CD14-positive monocyte (primary cell): Measurements from ENCODE around the gene PWWP2A. TPM values are rescaled to one million over a fixed set of nuclear protein-coding genes. Genes with fewer than 3 reads are reported as not detected.

Source experiments
- DNase-seq, 3 donors: peaks; one replicate each; pipeline ENCODE4 v3.0.0-alpha.2; 2011 to 2022
- H2AFZ ChIP-seq: 2 replicates; pipeline ENCODE4 v1.6.0; 2012; ENCODE audit warnings: mild to moderate bottlenecking, low read depth, low read length, inconsistent platforms; ENCODE audit not compliant: insufficient read depth, poor library complexity, severe bottlenecking
- H3K27ac ChIP-seq, 2 donors: 1 replicate in 1 of 2; 2 replicates in 1 of 2; pipeline ENCODE4 v1.5.1; 2012 to 2013; ENCODE audit warnings: low read length in 2 of 2, control low read depth in 1 of 2, inconsistent platforms in 1 of 2, low read depth in 1 of 2, mild to moderate bottlenecking in 1 of 2
- H3K27me3 ChIP-seq, 2 donors: one replicate each; pipeline versions ENCODE4 v1.6.0 to v1.6.1; 2011 to 2013; ENCODE audit warnings: low read length in 2 of 2; ENCODE audit not compliant: control insufficient read depth in 2 of 2, insufficient read depth in 2 of 2
- H3K36me3 ChIP-seq, 2 donors: replicated peaks in 1 of 2; 1 replicate in 1 of 2; 2 replicates in 1 of 2; pipeline versions ENCODE4 v1.5.1 to v1.6.1; 2012 to 2013; ENCODE audit warnings: low read length in 2 of 2, control low read depth in 1 of 2, inconsistent platforms in 1 of 2, mild to moderate bottlenecking in 1 of 2; ENCODE audit not compliant: insufficient read depth in 2 of 2, control insufficient read depth in 1 of 2
- H3K4me1 ChIP-seq, 2 donors: 1 replicate in 1 of 2; 2 replicates in 1 of 2; pipeline versions ENCODE4 v1.5.1 to v1.6.1; 2012 to 2013; ENCODE audit warnings: low read length in 2 of 2, control low read depth in 1 of 2, inconsistent platforms in 1 of 2, mild to moderate bottlenecking in 1 of 2, moderate library complexity in 1 of 2; ENCODE audit not compliant: insufficient read depth in 2 of 2, control insufficient read depth in 1 of 2
- H3K4me2 ChIP-seq: replicated peaks from 2 replicates; pipeline ENCODE3; 2012; ENCODE audit warnings: low read length, moderate library complexity, mild to moderate bottlenecking; ENCODE audit not compliant: poor library complexity, severe bottlenecking; ENCODE audit errors: extremely low read depth
- H3K4me3 ChIP-seq, 3 experiments: fragments of 200-600 bp in 1 of 3; sonication (generic) in 1 of 3; replicated peaks in 1 of 3; 1 replicate in 2 of 3; 2 replicates in 1 of 3; pipeline ENCODE4 v1.5.1; 2011 to 2013; ENCODE audit warnings: low read length in 3 of 3, mild to moderate bottlenecking in 3 of 3, control low read depth in 2 of 3, low read depth in 2 of 3, inconsistent platforms in 1 of 3, moderate library complexity in 1 of 3
- H3K79me2 ChIP-seq: 2 replicates; pipeline ENCODE4 v1.6.0; 2012; ENCODE audit warnings: mild to moderate bottlenecking, control low read depth, inconsistent platforms, low read length, moderate library complexity; ENCODE audit not compliant: insufficient read depth
- H3K9ac ChIP-seq: 2 replicates; pipeline ENCODE4 v1.6.0; 2017; ENCODE audit warnings: low read length, mild to moderate bottlenecking; ENCODE audit not compliant: insufficient read depth, poor library complexity, severe bottlenecking
- H3K9me3 ChIP-seq, 2 donors: replicated peaks in 1 of 2; 1 replicate in 1 of 2; 2 replicates in 1 of 2; pipeline versions ENCODE4 v1.5.1 to v1.6.1; 2012 to 2013; ENCODE audit warnings: low read length in 2 of 2, control low read depth in 1 of 2; ENCODE audit not compliant: control insufficient read depth in 1 of 2, insufficient read depth in 1 of 2
- H4K20me1 ChIP-seq: 2 replicates; pipeline ENCODE4 v1.6.0; 2012; ENCODE audit warnings: mild to moderate bottlenecking, low read length, control low read depth, moderate library complexity; ENCODE audit not compliant: insufficient read depth
- H3K27ac Mint-ChIP-seq, 7 donors: one replicate each; pipeline ENCODE4 v1.8.0; 2020; ENCODE audit warnings: mild to moderate bottlenecking in 7 of 7, mixed read lengths in 7 of 7, moderate library complexity in 6 of 7, inconsistent platforms in 2 of 7
- H3K27me3 Mint-ChIP-seq, 3 donors: one replicate each; pipeline ENCODE4 v1.8.0; 2021 to 2022; ENCODE audit warnings: low read depth in 3 of 3, mild to moderate bottlenecking in 3 of 3, mixed read lengths in 3 of 3, moderate library complexity in 3 of 3, inconsistent platforms in 1 of 3
- H3K36me3 Mint-ChIP-seq, 2 donors: one replicate each; pipeline ENCODE4 v1.8.0; 2020; ENCODE audit warnings: mixed read lengths in 2 of 2, inconsistent platforms in 1 of 2, mild to moderate bottlenecking in 1 of 2
- H3K4me1 Mint-ChIP-seq: one replicate; pipeline ENCODE4 v1.8.0; 2020; ENCODE audit warnings: mild to moderate bottlenecking, mixed read lengths
- H3K4me3 Mint-ChIP-seq, 2 donors: one replicate each; pipeline ENCODE4 v1.8.0; 2020; ENCODE audit warnings: mild to moderate bottlenecking in 2 of 2, mixed read lengths in 2 of 2, moderate library complexity in 1 of 2
- H3K9me3 Mint-ChIP-seq, 7 donors: one replicate each; pipeline ENCODE4 v1.8.0; 2020 to 2022; ENCODE audit warnings: mixed read lengths in 7 of 7, mild to moderate bottlenecking in 6 of 7, moderate library complexity in 6 of 7, inconsistent platforms in 2 of 7
- CTCF ChIP-seq: fragments of 200-600 bp; IDR thresholded peaks from one replicate; pipeline ENCODE4 v1.8.0; 2022; ENCODE audit warnings: antibody characterized with exemption, mild to moderate bottlenecking
- WGBS: methylation state at CpG from one replicate; pipeline ENCODE4 v1.1.5; 2013; ENCODE audit warnings: missing lambda C conversion rate; ENCODE audit not compliant: insufficient coverage; 5-methylcytosine and 5-hydroxymethylcytosine counted together
- intact Hi-C, 2 donors: fragments of 100-400 bp; cut with micrococcal nuclease; formaldehyde crosslinking; loops; one replicate each; pipeline versions ENCODE4 v1.15.0 to v1.15.1; 2023
- polyA plus RNA-seq, 3 donors: library from polyadenylated mRNA; depleted of rRNA in 1 of 3; unstranded in 2 of 3; stranded (reverse) in 1 of 3; fragments of 300-500 nt in 2 of 3; fragments of >200 nt in 1 of 3; fragmentation: Illumina TruSeq in 2 of 3; gene quantifications; 1 replicate in 2 of 3; 2 replicates in 1 of 3; pipeline ENCODE4 v1.2.3, GENCODE V29; 2012 to 2021

Gene PWWP2A
- polyA plus RNA-seq, 3 donors: 18.8 to 21.6 (median 18.9) TPM

- H3K4me3 ChIP-seq: no peak overlapping the region
- H3K79me2 ChIP-seq: peaks cover 92% of the 10 kb centered on the region
- H3K4me3 Mint-ChIP-seq: no peak overlapping the region
- no peak overlapping the region for H2AFZ ChIP-seq
- no peaks in the 10 kb centered on the region for H3K27me3 ChIP-seq
- no CpG with 5 or more reads among the region's 2 CpGs for WGBS
- H3K36me3 ChIP-seq: peaks cover 18 to 31% of the 10 kb centered on the region in 2 donors
- H3K9me3 ChIP-seq: no peaks in the 10 kb centered on the region
- no peak for DNase-seq
- TF ChIP-seq CTCF: no peak
- H3K27me3 Mint-ChIP-seq: no peaks in the 10 kb centered on the region
- peaks cover 33 to 58% of the 10 kb centered on the region in 2 donors for H3K36me3 Mint-ChIP-seq
- H3K4me1 Mint-ChIP-seq: peaks cover 41% of the 10 kb centered on the region
- H3K27ac ChIP-seq: peak overlapping the region in 1 of 2 donors; percentile 1
- H3K9me3 Mint-ChIP-seq: no peaks in the 10 kb centered on the region
- no peak overlapping the region for H3K27ac Mint-ChIP-seq
- H3K4me1 ChIP-seq: peaks cover 26 to 29% of the 10 kb centered on the region in 2 donors
- no peak overlapping the region for H3K9ac ChIP-seq
- intact Hi-C loops: no loop called here
- no peak overlapping the region for H3K4me2 ChIP-seq
- peaks cover 5% of the 10 kb centered on the region for H4K20me1 ChIP-seq
Measured at GRCh38 chr5:160108124-160108523, 11.1 kb downstream of the PWWP2A start.

DNA sequence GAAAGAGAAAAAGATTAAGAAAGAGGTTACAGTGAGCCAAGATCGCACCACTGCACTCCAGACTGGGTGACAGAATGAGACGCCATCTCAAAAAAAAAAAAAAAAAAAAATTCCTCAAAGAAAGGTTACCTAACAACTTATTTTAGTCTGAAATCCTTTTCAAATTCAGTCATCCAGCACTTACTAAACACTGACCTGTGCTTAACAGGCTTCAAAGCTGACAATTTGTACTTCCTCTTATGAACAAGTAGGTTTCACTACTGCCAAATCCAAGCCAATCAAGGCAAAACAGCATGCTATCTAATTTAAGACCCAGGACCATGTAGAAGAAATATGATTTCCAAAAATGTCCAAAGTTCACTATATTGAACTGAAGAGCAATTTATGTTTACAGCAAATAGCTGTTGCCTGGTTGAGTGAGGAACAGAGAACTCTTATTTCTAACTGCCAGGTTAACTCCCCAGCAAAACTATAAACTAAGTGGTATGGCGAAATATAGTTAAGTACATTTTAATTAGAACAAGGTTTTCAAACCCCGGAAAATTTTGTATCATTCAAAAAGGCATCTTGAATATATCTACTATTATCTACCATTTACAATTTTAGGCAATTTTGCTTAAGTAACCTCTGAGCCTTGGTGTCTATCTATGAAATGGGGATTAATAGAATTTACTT lies 13.4 kb downstream of the PWWP2A start:
- WGBS: no CpG with 5 or more reads among the region's 4 CpGs
- no peaks in the 10 kb centered on the region for H3K27me3 Mint-ChIP-seq
- H3K27ac Mint-ChIP-seq: peak overlapping the region; percentile 51 to 89 (median 71)
- no peak overlapping the region for H2AFZ ChIP-seq
- peaks cover 86% of the 10 kb centered on the region for H3K79me2 ChIP-seq
- H3K9me3 Mint-ChIP-seq: no peaks in the 10 kb centered on the region
- peak overlapping the region in 1 of 3 experiments; percentile 15 for H3K4me3 ChIP-seq
- H3K4me3 Mint-ChIP-seq: no peak overlapping the region
- H3K4me2 ChIP-seq: peak overlapping the region; percentile 25
- peaks cover 22 to 42% of the 10 kb centered on the region in 2 donors for H3K36me3 Mint-ChIP-seq
- H3K27ac ChIP-seq: peak overlapping the region; percentile 29 to 54
- peak; percentile 48 to 72 (median 62) for DNase-seq
- H3K9ac ChIP-seq: no peak overlapping the region
- no peaks in the 10 kb centered on the region for H3K27me3 ChIP-seq
- peaks cover 63% of the 10 kb centered on the region for H3K4me1 Mint-ChIP-seq
- peaks cover 45 to 52% of the 10 kb centered on the region in 2 donors for H3K4me1 ChIP-seq
- peaks cover 5% of the 10 kb centered on the region for H4K20me1 ChIP-seq
- TF ChIP-seq CTCF: no peak
- no peaks in the 10 kb centered on the region for H3K9me3 ChIP-seq
- H3K36me3 ChIP-seq: peaks cover 5 to 11% of the 10 kb centered on the region in 2 donors
- intact Hi-C loops: no loop called here
